Stimulated activated CD4-positive, alpha-beta T cell treated with anti-CD3 and anti-CD28 coated beads, Interleukin-1b, Interleukin-23, amount 100 ng/mL, for 48 hours (primary cell): Measurements from ENCODE around the gene TMEM108.

ENCODE experiments used
- DNase-seq: peaks from one replicate; pipeline ENCODE4 v3.0.0-alpha.2; 2020

TMEM108 gene

DNA sequence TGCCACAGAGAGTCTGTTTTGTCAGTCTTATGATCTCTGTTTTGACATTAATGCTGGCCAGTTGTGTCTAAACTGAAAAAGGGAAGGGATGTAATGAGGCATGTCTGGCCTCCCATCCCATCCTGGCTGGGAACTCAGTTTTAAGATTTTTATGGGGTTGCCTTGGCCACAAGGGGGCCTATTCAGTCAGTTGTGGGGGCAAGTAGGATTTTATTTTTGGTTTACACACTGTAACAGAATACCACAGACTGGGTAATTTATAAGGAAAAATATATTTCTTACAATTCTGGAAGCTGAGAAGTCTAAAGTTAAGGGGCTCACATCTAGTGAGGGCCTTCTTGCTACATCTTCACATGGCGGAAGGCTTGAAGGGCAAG is 129.8 kb downstream of the TMEM108 start:
- no peak for DNase-seq

DNA sequence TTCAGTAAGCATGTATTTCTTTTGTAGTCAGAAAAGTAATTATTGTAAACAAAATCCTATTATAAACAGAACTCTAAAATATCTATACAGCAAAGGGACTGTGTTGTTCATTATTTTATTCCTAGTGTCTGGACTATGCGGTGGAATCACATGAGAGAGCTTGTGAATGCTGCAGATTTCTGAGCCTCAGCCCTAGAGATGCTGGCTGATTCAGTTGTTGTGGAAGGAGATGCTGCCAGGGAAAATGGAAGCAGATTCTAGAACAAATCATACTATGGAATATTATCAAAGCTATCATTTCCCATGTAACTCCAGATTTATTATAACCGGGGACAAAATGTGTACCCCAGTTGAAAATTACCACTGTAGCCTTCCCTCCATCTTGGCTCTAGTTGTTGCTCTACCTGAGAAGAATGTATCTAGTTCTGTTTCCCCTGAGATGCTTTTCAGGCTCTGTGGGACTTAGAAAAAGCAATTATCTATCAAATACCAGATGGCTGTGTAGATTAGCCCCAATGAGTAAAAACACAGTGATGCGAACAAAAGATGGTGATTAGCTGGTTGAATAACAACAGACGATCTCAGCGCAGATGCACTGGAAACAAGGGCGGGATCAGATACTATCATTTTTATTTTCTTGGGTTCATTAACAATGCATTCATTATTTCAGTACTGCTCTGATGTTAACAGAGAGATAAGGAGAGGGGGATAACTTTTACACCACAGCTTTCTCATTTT is 131.3 kb downstream of the TMEM108 start:
- DNase-seq = no peak

DNA sequence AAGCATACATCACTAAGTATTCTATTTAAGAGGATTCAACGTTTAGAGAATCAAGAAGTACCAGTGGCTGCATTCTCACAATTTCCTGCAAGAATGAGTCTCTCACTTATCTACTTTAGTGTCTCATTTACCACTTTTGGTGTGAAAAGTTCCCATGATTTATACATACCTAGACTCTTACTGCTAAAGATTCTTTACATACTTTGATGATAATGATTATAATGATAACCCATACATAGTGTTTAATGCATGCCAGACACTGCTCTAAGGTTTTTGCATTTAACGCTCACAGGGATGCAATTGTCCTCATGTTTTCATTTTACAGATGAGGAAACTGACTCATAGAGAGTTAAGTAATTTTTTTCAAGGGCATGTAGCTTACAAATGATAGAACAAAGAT is 133.6 kb downstream of the TMEM108 start:
- no peak for DNase-seq

DNA sequence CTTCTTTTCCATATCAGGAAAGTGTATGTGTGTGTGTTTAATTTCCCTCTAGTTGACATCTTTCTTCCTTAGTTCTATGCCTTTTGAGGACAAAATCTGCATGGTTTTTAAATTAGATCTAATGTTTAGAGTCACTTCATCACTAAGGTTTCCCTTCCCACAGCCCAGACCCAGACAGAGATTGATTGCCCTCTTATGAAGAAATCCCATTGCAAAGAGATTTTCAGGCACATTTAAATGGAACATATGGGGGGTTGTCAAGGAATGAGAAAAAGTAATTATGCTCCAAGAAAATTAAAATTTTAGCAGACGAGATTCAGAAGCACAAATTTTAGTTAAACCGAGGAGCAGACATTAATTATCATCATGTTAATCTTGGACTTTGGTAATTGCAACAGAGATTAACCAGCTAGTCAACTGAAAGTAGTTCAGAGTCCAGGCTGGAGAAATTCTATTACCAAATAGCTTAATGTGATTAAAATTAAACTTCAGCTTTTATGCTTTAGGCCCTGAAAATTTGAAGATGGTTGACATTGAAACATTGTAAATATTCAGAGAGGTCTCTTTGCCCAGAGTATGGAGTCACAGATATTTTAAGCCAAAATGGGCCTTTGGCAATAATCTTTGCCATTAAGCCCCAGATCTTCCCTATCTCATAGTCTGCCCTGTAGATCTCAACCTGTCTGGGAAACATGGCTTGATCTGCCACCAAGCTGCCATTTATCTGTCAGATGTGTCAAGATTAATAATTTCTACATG is 143.4 kb downstream of the TMEM108 start:
- no peak for DNase-seq

DNA sequence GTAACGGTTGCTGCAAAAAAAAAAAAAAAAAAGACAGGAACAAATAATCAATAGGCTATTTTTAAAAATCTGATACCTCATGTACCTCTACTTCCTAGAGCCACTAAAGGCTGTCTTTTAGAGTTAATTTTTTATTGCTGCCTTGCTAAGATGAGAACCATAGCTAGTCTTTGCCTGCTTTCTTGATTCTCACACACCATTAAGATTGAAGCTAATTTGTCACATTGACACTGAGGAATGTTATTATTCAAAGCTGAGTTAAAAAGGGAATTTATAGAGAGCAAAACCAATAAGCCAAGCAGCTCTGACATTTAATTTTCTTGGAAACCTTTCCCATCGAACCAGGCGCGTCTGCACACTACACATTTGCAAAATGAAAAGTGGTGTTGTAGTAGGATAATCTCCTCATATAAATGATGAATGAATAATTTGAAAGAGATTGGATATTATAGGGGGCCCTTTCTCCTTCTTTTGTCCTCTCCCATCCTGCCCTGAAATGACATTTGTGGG is 149.7 kb downstream of the TMEM108 start:
- DNase-seq = no peak

DNA sequence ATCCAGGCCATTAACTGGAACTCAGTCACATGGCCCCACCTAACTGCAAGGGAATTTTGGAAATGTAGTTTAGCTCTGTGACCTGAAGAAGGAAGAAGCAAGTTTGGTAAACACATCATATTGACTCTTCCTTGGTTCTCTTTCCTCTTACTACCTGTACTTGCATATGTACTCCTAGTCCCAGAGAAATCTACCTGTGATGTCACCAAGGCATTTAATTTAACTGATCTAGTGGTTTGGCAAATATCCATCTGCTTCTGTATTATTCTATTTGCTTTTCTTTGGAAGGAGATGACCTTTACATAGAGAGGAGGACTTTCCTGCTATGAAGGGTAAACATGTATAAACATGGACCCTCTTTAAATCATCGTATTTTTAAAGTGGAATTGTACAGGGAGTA is 150.8 kb downstream of the TMEM108 start:
- no peak for DNase-seq

DNA sequence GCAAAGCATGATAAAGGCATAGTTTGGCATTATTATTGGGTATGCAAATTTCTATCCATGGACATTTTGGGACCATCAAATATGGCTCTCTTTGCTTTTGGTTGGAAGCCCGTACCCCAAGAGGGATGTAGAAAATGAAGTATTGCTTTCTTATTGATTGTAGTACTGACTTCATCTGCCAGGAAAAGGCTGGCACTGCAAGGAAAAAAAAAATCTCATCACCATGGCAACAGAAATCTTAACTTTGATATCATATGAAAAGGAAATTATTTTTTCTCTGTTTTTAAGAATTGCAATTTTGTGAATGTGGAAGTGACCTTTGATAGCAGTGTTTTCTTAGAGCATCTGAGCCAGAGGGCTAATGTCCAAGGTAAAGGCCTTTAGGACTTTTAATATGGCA is 151.7 kb downstream of the TMEM108 start:
- DNase-seq = no peak

DNA sequence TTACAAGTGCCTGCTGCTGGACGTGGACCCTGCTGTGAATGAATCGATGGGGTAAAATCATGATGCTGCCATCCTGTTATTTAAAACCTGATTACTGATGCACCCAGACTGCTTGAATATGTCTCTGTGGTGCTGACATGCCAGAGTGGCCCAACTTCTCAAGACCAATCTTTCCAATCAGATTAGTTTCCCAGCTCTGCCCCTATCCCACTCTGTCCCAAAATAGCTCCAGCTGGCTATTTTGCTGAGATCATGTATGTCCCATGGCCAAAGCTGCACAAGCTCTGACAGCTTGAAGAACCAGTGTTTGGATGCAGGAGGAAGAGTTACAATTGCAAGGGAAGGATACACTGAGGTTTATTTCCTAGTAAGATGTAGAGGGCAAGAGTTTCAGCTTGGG is 153.6 kb downstream of the TMEM108 start:
- DNase-seq = no peak

DNA sequence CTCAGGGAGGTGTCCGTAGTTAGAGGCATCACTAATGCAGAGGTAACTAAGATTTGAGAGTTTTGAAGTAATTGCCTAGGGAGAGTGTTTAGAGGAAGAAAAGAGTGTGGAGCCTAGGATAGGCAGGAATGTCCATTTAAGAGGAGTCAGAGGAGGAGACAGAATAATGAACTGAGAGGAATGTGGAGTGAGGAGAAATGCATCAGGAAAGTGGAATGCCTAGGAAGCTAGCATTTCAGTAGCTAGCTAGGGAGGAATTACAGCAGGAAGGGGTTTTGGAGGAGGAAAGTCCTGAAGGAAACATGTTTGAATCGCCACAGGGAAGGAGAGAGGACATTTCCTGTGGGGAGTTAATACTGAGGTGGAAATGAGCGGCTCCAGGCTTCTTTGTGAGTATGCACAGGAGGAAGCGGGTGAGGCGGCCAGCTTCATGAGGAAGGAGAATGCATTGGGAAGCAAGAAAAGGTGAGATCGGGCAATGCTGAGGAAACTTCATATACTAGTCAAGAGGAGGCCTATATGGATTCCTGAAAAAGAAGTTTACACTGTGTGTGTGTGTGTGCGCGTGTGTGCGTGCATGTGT is 154.3 kb downstream of the TMEM108 start:
- no peak for DNase-seq

DNA sequence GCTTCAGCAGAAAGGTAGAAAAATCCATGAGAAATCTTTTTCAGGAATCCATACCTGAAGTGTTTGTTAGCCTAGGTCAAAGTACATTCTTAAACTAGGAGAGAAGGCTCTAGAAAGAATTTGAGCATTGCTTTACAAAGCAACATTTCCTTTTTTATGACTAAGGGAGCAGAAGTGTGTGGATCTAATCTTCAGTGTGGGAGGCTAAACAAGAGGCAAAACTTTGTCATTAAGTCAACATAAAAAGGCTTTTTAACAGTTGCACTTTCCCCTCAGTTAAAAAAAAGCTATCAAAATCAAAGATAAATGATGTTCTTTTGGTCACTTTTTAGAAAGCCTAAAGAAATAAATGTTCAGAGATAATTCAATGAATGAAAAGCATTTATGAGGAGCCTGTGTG is 154.8 kb downstream of the TMEM108 start:
- no peak for DNase-seq

DNA sequence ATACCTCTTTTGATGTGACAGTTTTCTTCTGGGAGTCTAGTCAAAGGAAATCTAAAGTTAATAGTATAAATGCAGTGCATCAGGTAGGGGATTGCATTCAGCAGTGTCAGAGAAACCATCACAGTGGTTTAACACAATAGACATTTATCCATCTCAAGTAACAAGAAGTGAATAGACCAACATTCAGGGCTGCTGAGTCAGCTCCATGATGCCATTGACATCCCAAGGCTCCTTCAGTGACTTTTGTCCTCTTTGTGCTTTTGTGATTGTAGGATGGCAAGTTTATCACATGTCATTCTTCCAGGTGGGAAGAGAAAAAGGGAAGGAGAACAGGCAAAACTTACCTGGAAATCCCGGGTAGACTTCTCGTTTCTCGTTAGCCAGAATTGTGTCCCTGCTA is 158.3 kb downstream of the TMEM108 start:
- no peak for DNase-seq

DNA sequence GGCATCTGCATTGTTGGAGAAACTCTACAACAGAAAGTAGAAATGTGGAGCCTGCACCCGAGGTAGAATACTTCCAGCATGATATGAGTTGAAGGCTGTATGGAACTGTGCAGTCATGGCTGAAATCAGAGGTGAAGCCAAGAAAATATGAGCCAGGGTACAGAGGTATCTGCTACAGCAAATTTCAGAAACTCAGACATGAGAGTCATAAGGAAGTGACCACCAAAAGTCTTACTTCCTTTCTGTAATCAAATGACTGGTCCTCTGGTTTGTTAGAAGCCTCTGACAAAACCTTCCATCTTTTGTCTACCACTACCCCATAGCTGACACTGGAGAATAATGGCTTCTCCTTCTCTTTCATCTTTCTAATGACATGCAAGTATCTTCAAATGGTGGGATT is 159.4 kb downstream of the TMEM108 start:
- no peak for DNase-seq

DNA sequence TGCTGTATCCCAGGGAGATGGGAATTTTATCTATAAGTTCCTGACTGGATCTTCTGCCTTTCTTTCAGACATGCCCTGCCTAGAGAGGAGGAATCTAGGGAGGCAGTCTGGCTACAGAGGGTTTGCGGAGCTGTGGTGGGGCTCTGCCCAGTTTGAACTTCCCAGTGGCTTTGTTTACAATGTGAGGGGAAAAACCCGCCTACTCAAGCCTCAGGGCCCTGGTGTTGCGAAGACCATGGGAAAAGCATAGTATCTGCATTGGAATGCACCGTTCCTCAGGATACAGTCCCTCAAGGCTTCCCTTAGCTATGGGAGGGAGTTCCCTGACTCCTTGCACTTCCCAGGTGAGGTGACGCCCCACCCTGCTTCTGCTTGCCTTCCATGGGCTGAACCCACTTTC is 168.7 kb downstream of the TMEM108 start:
- no peak for DNase-seq

DNA sequence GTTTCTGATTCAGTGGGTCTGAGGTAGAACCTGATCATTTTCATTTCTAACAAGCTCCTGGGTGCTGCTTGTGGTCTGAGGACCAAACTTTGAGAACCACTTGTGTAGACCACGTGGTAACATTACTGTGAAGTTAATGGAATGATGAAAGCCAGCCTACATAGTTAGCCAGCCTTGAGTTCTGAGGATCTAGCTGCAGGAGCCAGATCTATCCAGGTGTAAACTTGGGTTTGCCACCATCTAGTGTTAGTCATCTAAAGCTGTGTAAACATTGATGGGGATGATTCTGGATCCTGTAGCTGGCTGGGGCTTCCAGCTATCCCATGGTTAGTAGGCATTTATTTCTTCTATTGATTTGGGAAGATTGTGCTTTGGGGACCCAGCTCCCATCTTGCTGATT is 170.0 kb downstream of the TMEM108 start:
- DNase-seq = no peak

DNA sequence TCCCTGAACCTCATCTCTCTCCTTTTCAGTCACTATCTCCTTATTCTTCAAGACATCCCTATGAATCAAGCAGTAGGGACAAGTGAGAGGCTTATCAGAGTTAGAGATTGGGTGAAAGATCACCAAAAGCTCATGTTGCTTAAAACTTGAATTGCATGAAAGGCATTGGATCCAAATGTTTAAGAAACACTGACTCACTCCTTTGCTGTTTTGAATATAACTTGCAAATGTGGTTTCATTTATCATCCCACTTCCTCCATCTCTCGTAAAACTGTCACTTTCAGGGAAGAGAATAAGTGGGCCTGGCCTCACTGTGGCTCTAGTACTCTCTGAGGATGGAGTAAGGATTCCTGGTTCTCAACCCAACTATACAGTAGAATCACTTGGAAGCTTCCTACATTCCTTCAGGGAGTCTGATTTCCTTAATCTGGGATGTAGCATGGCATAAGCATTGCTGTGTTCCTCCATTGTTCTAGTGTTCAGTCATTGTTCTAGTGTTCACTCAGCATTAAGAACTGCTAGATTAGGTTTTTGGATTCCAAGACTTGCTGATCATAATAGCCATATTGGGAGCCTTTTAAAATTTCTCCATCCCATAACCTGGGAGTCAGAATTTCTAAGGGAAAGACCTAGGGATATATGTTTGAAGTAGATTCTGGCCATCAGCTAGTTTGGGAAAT is 171.8 kb downstream of the TMEM108 start:
- DNase-seq = no peak

DNA sequence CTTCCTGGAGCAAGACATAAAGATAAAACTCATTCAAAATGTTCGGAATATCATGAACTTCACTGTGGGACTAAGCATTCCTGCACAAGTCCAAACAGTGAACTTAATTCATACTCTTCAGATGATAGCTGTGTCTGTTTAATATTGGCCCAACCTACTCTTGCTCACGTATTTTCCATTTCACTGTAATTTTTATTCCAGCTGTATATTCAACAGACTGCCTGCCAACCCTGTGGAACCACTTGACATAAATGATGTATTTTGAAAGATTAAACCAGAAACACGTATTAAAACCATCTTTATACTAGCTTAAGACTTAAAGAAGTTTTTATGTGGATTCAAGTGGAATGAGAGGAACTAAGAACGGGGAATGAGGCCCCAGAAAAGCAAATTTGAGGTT is 172.5 kb downstream of the TMEM108 start:
- DNase-seq = no peak

DNA sequence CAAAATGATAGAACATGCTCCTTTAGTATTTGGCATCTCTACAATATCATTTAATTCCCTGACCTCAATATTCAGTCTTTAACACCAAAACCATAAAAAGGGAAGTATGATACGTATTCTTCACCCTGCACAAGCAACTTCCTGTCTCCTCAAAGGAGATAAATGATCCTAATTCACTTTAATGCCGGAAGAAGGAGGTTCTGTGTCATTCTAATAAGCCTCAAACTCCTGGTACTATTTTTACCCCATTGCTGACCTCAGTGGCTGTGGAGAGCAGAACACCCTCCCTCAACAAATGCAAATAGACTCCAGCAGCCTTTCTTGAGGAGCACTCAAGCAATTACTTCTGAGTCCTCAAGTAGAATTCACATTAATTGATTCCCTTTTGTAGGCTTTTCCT is 173.3 kb downstream of the TMEM108 start:
- DNase-seq = no peak

DNA sequence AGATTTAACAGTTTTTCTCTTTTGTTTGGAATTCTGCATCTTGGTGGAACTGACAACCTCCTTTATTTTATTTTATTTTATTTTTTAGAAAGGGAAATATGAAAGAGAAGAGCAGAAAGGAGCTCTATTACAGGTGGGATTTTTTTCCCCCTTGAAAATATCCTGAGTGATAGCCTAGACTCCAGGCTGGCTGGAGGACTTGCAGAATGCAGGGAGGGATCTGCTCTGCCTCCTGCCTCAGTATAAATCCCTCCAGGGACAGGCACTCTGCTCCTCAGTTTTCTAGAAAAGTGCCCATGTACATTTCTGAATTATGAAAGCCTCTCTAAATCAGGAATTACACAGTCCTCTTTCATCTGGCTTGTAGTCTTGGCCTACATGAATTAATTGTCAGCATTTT is 173.7 kb downstream of the TMEM108 start:
- DNase-seq = no peak

DNA sequence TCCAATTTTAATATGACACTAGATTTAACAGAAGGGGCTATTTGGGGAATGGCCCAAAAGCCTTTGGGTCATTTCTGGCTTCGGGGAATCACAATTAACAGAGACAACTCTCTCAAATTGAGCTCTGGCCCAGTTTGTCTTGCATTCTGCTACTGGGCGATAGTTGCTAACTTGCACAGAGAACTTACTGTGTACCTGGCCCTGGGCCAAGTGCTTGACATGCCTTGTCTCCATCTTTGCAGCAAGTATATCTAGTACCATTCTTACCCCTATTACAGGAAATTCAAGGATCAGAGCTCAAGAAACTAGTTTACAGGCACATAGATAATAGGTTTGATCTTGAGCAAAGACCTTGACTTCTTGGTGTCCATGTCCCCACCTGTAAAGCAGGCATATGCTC is 175.7 kb downstream of the TMEM108 start:
- no peak for DNase-seq

DNA sequence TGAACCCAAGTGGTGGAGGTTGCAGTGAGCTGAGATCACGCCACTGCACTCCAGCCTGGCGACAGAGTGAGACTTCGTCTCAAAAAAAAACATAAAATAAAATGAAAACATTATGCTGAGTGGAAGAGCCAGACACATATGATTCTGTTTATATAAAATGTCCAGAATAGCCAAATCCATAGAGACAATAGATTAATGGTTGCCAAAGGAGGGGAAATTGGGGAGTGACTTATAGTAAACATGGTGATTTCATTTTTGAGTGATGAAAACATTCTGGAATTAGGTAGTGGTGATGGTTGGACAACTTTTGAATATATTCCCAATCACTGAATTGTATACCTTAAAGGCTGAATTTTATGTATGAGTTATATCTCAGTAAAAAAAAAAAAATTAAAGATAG is 189.6 kb downstream of the TMEM108 start:
- no peak for DNase-seq

DNA sequence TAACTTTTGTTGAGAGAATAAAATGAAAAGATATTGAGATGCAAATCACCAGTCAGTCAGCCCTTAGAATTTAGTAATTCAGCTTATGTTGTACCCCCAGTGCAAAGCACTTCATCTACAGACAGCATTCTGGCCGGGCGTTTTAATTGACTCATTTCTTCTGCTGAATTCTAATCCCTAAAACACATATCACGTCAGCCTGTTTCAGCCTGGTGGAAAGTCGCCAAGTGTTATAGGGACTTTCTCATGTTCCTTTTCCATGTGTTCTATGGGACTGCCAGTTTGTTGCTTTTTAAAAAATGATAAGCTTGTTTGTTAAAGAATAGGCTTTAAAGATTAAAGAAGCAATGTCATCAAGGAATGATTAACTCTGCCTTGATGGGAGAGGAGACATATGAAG is 192.0 kb downstream of the TMEM108 start:
- no peak for DNase-seq

DNA sequence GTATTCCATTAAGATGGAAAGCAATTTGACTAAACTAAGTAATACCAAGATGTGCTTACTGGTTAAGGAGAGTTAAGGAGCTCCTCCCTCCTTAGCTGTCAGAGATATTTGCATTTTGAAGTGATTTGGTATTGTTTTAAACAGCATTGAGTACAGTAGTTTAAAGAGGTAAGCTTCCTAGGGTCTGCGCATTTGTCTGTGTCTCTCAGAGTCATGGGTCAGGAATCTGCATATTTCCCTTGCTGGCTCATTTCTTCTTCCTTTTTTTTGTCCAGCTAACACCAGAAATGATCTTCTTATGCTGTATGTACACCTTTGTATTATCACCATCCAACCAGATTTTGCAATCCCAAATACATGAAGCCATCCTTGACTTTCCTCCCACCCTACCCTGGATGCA is 198.7 kb downstream of the TMEM108 start:
- DNase-seq = no peak

DNA sequence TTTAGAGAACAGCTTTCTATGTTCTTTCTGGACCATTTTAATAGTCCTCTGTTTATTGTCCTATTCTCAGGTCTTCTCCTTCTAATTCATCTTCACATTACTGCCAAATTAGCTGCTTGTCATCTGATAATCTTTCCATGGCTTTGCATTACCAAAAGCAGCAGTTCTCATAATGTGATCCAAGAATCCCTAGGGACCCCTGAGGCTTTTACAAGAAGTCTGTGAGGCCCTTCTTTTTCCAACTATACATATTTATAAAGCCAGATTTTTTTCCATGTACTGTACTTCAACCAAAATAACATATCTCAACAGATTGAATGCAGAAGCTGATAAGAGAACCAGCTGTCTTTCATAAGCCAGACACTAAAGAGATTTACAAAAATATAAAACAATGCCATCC is 199.2 kb downstream of the TMEM108 start:
- DNase-seq = no peak

DNA sequence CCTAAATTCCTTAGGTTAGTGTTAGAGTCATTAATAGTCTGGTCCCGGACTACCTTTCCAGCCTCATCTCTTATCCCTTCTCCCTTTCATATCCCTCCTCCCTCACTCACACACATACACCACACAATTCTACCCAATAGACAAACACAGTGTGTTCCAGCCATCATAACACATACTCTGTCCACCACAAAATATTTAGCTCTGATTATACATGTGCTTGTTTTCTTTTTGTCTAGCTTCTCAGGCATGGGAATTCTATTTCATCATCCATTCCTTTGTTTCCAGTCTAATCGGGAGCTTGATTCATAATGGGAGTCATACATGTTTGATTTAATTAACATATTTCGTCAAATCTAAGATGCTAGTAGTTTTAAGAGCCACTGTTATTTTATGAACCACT is 199.8 kb downstream of the TMEM108 start:
- DNase-seq = no peak
